HFFc6 (cell line): ENCODE data around the gene EPHB3. TPM values are rescaled to one million over a fixed set of nuclear protein-coding genes. Genes with fewer than 3 reads are reported as not detected.

Experiments used
- DNase-seq: peaks from one replicate; pipeline ENCODE4 v3.0.0-alpha.2; 2018
- H3K27ac Mint-ChIP-seq: 2 replicates; pipeline ENCODE4 v1.8.0; 2020; ENCODE audit warnings: mild to moderate bottlenecking, mixed read lengths
- H3K27me3 Mint-ChIP-seq: 2 replicates; pipeline ENCODE4 v1.8.0; 2021; ENCODE audit warnings: mild to moderate bottlenecking, moderate library complexity, mixed read lengths; ENCODE audit not compliant: insufficient read depth
- H3K36me3 Mint-ChIP-seq: 2 replicates; pipeline ENCODE4 v1.8.0; 2021; ENCODE audit warnings: low read depth, mixed read lengths
- H3K4me1 Mint-ChIP-seq: 2 replicates; pipeline ENCODE4 v1.8.0; 2020; ENCODE audit warnings: low read depth, mixed read lengths
- H3K4me3 Mint-ChIP-seq: 2 replicates; pipeline ENCODE4 v1.8.0; 2020; ENCODE audit warnings: mild to moderate bottlenecking, moderate library complexity, mixed read lengths
- H3K9me3 Mint-ChIP-seq: 2 replicates; pipeline ENCODE4 v1.8.0; 2020; ENCODE audit warnings: mild to moderate bottlenecking, mixed read lengths
- total RNA-seq, 6 experiments: library from RNA; stranded (reverse); fragmentation: NEBNext Ultra II Directional; extraction: Animal tissue kit (Norgen Biotek cat#: 25700); gene quantifications; 2 replicates in 1 of 6; 3 replicates in 5 of 6; pipeline ENCODE4 v1.2.3, GENCODE V29; 2021
- TF ChIP-seq, protein P1 (sequence below): fragments of 200-600 bp; sonication (generic); IDR thresholded peaks from 2 replicates; pipeline ENCODE4 v1.5.0; 2021; ENCODE audit warnings: antibody characterized with exemption, mild to moderate bottlenecking

Gene EPHB3
- total RNA-seq, 6 experiments from 2014 or later: 3.0 to 6.6 (median 3.6) TPM

DNA sequence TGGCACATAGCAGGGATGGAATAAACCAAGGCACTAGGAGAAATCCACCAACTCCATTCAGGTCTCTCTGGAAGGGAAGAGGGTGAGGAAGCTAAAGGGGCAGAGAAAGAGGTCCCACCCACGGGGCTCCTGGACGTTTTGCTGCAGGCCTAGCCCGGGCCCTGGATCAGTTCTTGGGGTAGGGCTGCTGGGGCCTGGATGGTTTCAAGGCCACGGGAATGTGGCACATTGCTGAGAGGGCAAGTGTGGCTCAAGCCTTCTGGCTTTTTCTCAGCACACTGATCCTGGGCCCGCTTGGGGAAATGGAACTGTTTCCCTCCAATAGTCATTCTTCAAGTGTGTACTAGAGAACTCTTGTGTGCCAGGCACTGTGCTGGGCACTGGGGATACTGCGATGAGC lies 24.0 kb downstream of the EPHB3 start:
- Mint-ChIP-seq H3K36me3 (no peaks in the 10 kb centered on the region; the same call in 1 of the 2 replicates), H3K4me3 (no peak overlapping the region), H3K27ac (no peak overlapping the region), H3K4me1 (peaks cover 9% of the 10 kb centered on the region), H3K9me3 (no peaks in the 10 kb centered on the region), H3K27me3 (peaks cover 4% of the 10 kb centered on the region; the same call in 1 of the 2 replicates)
- TF ChIP-seq, protein P1, sequence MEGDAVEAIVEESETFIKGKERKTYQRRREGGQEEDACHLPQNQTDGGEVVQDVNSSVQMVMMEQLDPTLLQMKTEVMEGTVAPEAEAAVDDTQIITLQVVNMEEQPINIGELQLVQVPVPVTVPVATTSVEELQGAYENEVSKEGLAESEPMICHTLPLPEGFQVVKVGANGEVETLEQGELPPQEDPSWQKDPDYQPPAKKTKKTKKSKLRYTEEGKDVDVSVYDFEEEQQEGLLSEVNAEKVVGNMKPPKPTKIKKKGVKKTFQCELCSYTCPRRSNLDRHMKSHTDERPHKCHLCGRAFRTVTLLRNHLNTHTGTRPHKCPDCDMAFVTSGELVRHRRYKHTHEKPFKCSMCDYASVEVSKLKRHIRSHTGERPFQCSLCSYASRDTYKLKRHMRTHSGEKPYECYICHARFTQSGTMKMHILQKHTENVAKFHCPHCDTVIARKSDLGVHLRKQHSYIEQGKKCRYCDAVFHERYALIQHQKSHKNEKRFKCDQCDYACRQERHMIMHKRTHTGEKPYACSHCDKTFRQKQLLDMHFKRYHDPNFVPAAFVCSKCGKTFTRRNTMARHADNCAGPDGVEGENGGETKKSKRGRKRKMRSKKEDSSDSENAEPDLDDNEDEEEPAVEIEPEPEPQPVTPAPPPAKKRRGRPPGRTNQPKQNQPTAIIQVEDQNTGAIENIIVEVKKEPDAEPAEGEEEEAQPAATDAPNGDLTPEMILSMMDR: no peak
- DNase-seq: no peak

DNA sequence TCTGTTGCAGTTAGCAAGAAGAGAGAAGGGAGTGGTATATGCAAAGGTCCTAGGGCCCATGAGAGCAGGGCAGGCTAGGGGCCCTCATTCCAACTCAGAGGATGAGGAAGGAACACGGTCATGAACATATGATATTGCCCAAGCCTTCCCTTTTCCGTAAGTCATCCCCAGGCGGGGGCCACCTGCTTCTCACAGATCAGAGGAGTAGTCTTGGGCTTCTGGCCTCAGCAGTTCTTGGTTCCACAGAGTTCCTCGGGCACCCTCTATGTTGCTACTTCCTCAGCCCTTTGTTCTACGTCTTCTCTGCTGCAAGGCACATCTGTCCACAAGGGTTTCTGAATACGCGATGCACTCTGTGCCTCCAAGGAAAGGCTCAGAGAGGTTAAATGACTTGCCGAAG lies 25.3 kb downstream of the EPHB3 start:
- Mint-ChIP-seq H3K27ac (no peak overlapping the region), H3K27me3 (peaks cover 4% of the 10 kb centered on the region; the same call in 1 of the 2 replicates), H3K36me3 (no peaks in the 10 kb centered on the region; the same call in 1 of the 2 replicates), H3K4me1 (peaks cover 9% of the 10 kb centered on the region), H3K4me3 (no peak overlapping the region), H3K9me3 (no peaks in the 10 kb centered on the region)
- TF ChIP-seq, protein P1: no peak
- no peak for DNase-seq

DNA sequence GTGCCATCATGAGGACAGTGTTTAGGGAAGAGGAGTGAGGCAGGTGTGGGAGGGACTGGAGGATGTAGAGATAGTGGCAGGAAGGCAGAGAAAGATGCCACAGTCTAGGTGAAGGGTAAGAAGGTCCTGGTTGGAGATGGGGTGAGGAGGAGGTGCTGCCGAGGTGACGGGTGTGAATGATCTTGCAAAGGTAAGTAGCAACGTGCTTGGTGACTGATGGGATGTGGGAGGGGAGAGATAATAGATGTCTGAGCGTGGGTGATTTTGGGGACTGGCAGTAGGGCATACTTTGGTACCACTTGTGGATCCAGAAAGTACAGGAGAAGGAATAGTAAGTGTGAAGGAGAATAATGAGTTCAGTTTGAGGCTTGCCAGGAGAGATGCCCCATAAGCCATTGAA lies 27.2 kb downstream of the EPHB3 start:
- Mint-ChIP-seq H3K9me3 (no peaks in the 10 kb centered on the region), H3K27ac (no peak overlapping the region), H3K36me3 (no peaks in the 10 kb centered on the region), H3K4me3 (no peak overlapping the region), H3K27me3 (peaks cover 7% of the 10 kb centered on the region), H3K4me1 (peaks cover 15% of the 10 kb centered on the region)
- TF ChIP-seq, protein P1: no peak
- DNase-seq: no peak

DNA sequence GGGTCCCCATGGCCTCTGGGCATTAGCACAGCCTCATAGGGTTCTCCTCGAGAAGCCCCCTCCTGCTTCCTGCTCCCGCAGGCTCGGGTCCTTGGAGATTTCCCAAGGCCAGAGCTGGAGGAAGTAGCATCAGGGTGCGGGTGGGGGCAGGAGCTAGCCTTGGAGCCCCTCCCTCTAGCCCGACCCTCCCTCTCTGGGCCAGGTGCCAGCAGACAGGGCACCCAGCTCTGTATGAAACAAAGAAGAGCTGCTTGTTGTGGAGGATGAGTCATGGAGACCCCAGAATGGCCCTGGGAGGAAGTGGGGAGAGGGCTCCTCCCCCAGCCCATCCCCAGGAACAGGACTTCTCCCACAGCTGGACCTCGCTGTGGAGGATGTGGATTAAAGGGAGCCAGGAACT lies 29.2 kb downstream of the EPHB3 start:
- Mint-ChIP-seq H3K4me3 (no peak overlapping the region), H3K36me3 (no peaks in the 10 kb centered on the region), H3K4me1 (peaks cover 8% of the 10 kb centered on the region), H3K27me3 (peaks cover 10% of the 10 kb centered on the region), H3K9me3 (no peaks in the 10 kb centered on the region), H3K27ac (no peak overlapping the region)
- DNase-seq: no peak
- TF ChIP-seq, protein P1: no peak

DNA sequence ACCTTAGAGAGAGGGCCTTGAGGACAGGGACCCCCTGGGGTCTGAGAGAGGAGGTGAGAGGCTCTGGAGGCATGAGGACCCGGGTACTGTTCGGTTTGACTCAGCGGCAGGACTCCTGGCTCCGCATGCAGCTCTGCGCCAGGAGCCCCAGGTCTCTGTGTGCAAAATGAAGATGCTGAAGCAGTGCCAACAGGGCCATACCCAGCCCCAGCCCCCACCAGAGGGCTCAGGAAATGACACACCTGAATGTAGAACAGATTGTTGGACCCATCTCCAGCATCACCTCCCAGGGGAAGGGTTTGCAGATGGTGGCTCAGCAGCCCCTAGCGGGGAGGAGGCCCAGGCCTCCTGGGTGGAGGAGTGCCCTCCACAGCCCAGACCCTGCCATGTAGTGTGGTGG lies 30.2 kb downstream of the EPHB3 start:
- H3K27ac Mint-ChIP-seq: no peak overlapping the region
- DNase-seq: no peak

More for the DNA sequence above, 30.2 kb downstream of the EPHB3 start:
- Mint-ChIP-seq H3K4me3 (no peak overlapping the region), H3K27me3 (peaks cover 10% of the 10 kb centered on the region), H3K9me3 (no peaks in the 10 kb centered on the region), H3K4me1 (peaks cover 7% of the 10 kb centered on the region), H3K36me3 (no peaks in the 10 kb centered on the region)
- TF ChIP-seq, protein P1: no peak
